Epithelial cell of esophagus (primary cell): Measurements from ENCODE around the gene N4BP3.

ENCODE experiments used
- DNase-seq: peaks from one replicate; pipeline ENCODE4 v3.0.0; 2010; ENCODE audit warnings: low read depth
- H3K4me3 ChIP-seq: 2 replicates; pipeline ENCODE4 v1.5.1; 2011; ENCODE audit warnings: mild to moderate bottlenecking, low read length, control low read depth
- TF ChIP-seq, protein P1 (sequence below): IDR thresholded peaks from 2 replicates; pipeline ENCODE4 v1.5.1; 2011; ENCODE audit warnings: low read depth, mild to moderate bottlenecking, low read length, control low read depth, inconsistent platforms; ENCODE audit not compliant: insufficient read depth; ENCODE audit errors: missing control alignments

The N4BP3 gene

DNA sequence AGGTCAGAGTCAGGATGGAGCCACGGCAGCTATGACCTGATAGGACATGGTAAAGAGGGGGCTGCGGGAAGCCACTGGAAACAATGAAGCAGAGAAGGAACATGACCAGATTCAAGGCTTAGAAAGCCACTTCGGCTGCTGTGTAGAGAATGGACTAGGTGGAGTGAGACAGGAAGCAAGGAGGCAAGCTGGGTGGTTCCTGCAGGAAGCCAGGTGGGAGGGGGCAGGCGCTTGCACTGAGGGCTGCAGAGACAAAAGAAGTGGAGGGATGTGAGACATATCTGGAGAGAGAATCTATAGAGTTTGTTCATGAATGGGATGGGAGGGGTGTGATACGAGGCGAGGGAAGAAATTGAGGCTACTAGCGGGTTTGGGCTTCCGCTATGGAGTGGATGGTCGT, 19.0 kb upstream of the N4BP3 start:
- H3K4me3 ChIP-seq: no peak overlapping the region
- TF ChIP-seq, protein P1, sequence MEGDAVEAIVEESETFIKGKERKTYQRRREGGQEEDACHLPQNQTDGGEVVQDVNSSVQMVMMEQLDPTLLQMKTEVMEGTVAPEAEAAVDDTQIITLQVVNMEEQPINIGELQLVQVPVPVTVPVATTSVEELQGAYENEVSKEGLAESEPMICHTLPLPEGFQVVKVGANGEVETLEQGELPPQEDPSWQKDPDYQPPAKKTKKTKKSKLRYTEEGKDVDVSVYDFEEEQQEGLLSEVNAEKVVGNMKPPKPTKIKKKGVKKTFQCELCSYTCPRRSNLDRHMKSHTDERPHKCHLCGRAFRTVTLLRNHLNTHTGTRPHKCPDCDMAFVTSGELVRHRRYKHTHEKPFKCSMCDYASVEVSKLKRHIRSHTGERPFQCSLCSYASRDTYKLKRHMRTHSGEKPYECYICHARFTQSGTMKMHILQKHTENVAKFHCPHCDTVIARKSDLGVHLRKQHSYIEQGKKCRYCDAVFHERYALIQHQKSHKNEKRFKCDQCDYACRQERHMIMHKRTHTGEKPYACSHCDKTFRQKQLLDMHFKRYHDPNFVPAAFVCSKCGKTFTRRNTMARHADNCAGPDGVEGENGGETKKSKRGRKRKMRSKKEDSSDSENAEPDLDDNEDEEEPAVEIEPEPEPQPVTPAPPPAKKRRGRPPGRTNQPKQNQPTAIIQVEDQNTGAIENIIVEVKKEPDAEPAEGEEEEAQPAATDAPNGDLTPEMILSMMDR: no peak
- DNase-seq: no peak

DNA sequence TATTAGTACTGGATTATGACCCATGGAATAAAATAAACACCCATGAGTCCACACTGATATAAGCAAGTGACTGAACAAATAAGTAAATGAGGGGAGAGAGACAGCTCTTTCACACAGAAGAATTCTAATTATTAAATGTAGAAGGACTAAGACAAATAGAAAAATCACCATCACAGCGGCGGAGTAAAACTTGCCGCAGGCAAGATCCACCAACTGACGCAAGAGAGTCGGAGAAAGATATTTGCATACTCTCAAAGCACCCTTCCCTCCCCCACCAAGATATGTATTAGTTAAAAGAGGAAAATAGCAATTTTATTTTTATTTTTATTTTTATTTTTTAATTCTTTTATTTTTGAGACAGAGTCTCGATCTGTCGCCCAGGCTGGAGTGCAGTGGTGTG, 14.6 kb upstream of the N4BP3 start:
- H3K4me3 ChIP-seq: no peak overlapping the region
- TF ChIP-seq, protein P1: no peak
- no peak for DNase-seq

DNA sequence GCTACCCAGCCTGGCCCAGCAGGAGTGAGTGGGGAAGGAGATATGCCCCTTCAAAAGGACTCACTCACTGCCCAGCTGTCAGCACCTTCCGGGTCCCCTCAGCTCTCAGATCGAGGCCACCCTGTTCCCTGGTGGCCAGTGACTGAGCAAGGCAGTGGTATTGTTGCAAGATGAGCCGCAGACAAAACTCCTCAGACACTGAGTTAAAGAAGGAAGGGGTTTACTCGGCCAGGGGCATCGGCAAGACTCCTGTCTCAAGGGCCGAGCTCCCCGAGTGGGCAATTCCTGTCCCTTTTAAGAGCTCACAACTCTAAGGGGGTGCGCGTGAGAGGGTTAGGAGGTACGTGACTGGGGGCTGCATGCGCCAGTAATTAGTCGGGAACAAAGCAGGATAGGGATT, 9.7 kb upstream of the N4BP3 start:
- TF ChIP-seq, protein P1: no peak
- no peak for DNase-seq
- no peak overlapping the region for H3K4me3 ChIP-seq

DNA sequence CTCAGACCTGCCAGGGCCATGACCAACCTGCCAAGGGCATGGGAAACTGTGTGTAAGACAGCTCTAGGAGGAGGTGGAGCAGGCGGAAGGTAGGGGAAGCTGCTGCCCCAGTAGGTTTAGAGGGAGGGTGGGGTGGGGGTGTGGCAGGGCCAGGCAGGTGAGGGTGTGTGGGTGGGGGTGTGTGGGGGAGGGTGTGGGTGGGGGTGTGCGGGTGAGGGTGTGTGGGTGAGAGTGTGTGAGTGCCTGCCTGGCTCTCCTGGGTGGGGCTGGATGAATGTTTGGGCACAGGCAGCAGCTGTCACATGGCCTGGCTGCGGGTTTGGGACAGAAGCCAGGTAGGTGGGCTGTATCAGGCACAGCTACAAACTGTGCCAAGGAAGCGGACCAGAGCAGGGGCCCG, 8.8 kb upstream of the N4BP3 start:
- H3K4me3 ChIP-seq: no peak overlapping the region
- TF ChIP-seq, protein P1: no peak
- DNase-seq: no peak

DNA sequence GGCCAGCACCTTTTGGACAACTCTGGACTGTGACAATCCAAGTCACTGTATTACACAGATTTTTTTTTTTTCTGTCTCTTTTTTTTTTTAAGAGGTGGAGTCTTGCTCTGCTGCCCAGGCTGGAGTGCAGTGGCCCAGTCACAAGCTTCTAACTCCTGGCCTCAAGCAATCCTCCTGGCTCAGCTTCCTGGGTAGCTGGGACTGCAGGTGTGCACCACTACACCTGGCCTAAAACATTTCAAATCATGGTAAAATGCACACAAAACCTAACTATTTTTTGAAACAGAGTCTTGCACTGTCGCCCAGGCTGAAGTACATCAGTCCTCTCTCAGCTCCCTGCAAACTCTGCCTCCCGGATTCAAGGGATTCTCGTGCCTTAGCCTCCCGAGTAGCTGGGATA, 7.2 kb upstream of the N4BP3 start:
- DNase-seq: no peak
- no peak overlapping the region for H3K4me3 ChIP-seq
- TF ChIP-seq, protein P1: no peak

- peak; percentile 52 for DNase-seq
- H3K4me3 ChIP-seq: no peak overlapping the region
- TF ChIP-seq, protein P1: no peak
These were observed 6.6 kb upstream of the N4BP3 start for GRCh38 chr5:178106556-178107239.

GRCh38 chr5:178107756-178108310, 5.5 kb upstream of the N4BP3 start:
- no peak for DNase-seq
- TF ChIP-seq, protein P1: no peak
- no peak overlapping the region for H3K4me3 ChIP-seq
